HUDEP-2 (cell line): ENCODE measurements around the gene IDI2.
"Not testable (repeated sequence)": the region's sequence is repeated elsewhere in the genome, so short reads cannot be mapped to it uniquely, and the experiment has no call there.

Experiments
- DNase-seq, 76 experiments: peaks; one replicate each; lab custom pipeline; 2025; ENCODE audit not compliant: unreplicated experiment in 76 of 76; lab: John Stamatoyannopoulos, UW

The IDI2 gene

GRCh38 chr10:1025683-1026082 is at the start of gene IDI2:
IDI2 (minus strand) TSS chr10:1025859; CDS start chr10:1024723, 1,136 bp downstream.
- no peak for DNase-seq

DNA sequence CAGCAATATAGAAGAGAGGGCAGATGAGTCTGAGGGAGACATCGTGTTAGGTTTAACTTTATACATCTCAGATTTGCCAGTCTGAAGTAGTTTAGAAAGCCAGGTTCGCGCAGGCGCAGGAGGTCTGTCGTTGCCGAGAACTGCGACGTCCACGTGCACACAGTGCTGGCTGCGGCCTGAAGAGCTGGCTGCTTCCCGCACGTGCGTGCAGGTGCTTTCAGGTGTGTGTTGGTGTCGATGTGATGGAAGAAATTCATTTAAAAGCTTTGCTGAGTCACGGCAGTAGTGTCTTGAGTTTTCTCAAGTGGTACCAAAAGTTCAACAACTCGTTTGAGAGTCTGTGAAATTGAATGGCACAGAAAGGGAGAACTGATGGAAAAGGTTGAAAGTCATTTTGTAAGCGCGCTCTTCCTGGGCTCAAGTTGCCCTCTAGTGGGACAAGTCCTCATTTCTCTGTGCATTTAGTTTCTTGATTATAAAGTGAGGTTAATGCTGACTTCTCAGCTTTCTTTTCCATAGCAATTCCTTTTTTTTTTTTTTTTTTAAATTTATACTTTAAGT is 49.2 kb upstream of the IDI2 start:
- DNase-seq = no peak

- DNase-seq = no peak
Observed at GRCh38 chr10:1074052-1074747, 48.5 kb upstream of the IDI2 start.

GRCh38 chr10:1070919-1071318 is 45.3 kb upstream of the IDI2 start:
- DNase-seq = no peak

- DNase-seq = no peak
Observed at GRCh38 chr10:1068380-1069361, 43.0 kb upstream of the IDI2 start.

DNA sequence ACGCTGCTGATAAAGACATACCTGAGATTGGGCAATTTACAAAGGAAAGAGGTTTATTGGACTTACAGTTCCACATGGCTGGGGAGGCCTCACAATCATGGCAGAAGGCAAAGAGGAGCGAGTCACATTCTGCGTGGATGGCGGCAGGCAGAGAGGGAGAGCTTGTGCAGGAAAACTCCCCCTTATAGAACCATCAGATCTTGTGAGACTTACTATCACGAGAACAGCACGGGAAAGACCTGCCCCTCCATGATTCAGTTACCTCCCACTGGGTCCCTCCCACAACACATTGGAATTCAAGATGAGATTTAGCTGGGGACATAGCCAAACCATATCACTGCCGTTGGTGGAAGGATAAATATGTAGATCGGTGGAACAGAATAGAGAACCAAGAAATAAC is 41.1 kb upstream of the IDI2 start:
- DNase-seq = not testable (repeated sequence)

DNA sequence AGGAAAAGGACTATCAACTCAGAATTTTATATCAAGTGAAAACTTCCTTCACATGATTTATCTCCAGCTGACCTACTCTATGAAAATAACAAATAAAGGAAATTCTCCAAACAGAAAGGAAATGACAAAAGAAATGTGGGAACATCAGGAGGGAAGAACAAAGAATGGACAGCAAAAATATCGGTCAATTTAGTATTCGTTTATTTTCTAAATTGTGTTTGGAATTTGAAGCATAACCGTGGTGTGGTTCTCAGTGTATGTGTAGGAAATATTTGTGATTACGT is 39.2 kb upstream of the IDI2 start:
- DNase-seq = no peak

GRCh38 chr10:1063232-1063865 is 37.7 kb upstream of the IDI2 start:
- no peak for DNase-seq

- no peak for DNase-seq
Observed at GRCh38 chr10:1061930-1062774, 36.5 kb upstream of the IDI2 start.

- DNase-seq = no peak
Observed at GRCh38 chr10:1059902-1060301, 34.2 kb upstream of the IDI2 start.

DNA sequence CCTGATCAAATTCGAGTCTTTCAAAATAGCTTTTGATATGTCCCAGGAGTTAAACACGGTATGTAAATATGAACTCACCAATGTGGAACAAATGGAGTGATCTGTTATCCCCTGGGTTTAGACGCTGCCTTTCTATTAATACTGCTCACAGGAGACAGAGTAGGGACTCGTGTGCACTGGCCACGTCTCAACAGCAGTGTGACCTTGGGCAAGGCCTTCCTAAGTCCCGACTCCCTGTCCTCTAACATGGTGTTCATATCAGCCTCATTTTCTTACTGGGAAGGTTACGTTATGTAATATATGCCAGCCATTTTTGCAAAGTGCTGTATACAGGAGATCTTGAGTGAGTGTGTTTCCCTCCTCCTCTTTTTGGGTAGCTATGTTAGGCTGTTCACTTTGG is 32.4 kb upstream of the IDI2 start:
- no peak for DNase-seq

GRCh38 chr10:1057106-1057657 is 31.5 kb upstream of the IDI2 start:
- peak in 5 of 76 experiments; percentile 4 to 12 (median 7) for DNase-seq

- peak in 73 of 76 experiments; percentile 3 to 83 (median 67) for DNase-seq
Observed at GRCh38 chr10:1056326-1057105, 30.9 kb upstream of the IDI2 start, which contains the start of gene WDR37. WDR37 (plus strand) TSS chr10:1056385; CDS start chr10:1072156, 15,771 bp downstream.

GRCh38 chr10:1054684-1055083 is 29.0 kb upstream of the IDI2 start:
- no peak for DNase-seq

DNA sequence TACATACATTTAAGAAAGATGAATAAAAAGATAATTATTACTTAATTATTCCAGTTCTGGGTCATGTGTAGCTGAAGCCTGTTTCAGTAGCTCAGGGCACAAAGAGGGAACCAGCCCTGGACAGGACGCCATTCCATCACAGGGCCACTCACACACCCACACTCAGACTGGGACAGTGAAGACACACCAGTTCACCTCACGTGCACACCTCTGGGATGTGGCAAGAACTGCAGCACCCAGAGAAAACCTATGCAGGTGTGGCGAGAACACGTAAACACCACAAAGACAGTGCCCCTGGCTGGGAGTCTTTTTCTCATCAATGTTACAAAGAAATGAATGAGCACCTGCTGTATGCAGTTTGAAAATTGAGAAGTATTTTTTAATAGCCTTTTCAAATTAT is 24.9 kb upstream of the IDI2 start:
- DNase-seq = peak in 1 of 76 experiments; percentile 31

DNA sequence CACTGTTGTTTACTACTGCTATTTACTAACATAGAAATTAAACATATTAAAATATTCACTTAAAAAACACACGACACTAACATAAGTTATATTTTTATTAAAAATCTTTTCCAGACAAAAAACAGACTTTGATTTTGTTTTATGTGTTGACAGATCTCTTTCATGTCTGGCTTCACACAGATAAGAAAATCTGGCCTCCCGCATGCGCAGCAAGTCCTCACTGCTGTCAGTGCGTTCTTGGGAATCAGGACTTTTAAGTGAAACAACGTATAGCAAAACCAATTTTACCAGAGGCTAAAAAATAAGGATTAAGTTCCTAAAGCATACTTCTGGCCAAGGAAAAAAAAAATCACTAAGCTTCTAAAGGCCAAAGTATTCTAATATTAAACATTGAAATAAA is 24.5 kb upstream of the IDI2 start:
- DNase-seq = peak in 47 of 76 experiments; percentile 4 to 62 (median 31)

GRCh38 chr10:1049425-1049958 is 23.8 kb upstream of the IDI2 start:
- DNase-seq = peak in 4 of 76 experiments; percentile 41 to 80 (median 54)

DNA sequence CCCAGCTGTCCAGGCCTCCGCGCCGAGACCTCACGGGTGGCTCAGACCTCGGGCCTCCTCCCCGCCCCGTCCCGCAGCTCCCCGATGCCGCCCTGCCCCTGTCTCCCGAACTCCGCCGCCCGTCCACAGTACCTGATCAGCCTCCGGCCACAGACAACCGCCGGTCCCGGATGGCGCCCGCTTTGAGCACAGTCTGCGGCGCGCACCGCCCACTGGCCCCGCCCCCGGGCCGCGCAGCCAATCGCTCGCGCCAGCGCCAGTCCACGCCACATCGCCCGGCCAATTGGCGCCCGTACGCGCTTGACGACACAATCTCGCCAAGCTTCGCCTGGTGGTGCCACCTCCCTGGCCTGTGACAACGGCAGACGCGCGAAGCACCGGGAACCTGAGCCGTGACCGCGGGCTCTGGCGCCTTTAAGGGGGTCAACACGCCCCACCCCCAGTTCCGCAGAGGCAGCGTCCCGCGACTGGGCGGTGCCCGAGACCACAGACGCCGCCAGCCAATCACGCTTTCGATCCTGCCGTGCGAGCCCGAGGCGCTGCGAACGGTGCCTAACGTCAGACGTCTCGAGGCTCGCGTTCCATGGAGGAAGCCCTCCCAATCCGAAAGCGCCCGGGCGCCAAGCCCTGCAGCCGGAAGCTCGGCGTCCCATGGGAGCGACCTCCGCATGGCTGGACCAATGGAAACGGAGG is 23.2 kb upstream of the IDI2 start, which contains the start of gene IDI1:
Gene IDI1 (minus strand): TSS at position 388 of the 693 bp plus-strand sequence. CDS start 116 bp downstream, at position 272.
- peak; percentile 51 to 99 (median 96) for DNase-seq
